Measurements from ENCODE around the gene CD37.
"Not testable (repeated sequence)": the region's sequence is repeated elsewhere in the genome, so short reads cannot be mapped to it uniquely, and the experiment has no call there.

CD37 gene

GRCh38 chr19:49331616-49332055, 3.6 kb upstream of the CD37 start:
- no peak for DNase-seq

- not testable (repeated sequence) for DNase-seq
These were observed 2.4 kb upstream of the CD37 start for GRCh38 chr19:49332691-49333417.

GRCh38 chr19:49333418-49333805, 1.8 kb upstream of the CD37 start:
- DNase-seq: no peak

GRCh38 chr19:49333811-49334288, 1.4 kb upstream of the CD37 start:
- no peak for DNase-seq

GRCh38 chr19:49335784-49336481, 727 bp downstream of the CD37 start:
- no peak for DNase-seq

- DNase-seq: no peak
These were observed 1.5 kb downstream of the CD37 start for GRCh38 chr19:49336482-49337266.

GRCh38 chr19:49337267-49338022, 2.2 kb downstream of the CD37 start:
- DNase-seq: no peak

GRCh38 chr19:49338023-49338677, 2.9 kb downstream of the CD37 start:
- no peak for DNase-seq

- DNase-seq: no peak
These were observed 3.6 kb downstream of the CD37 start for GRCh38 chr19:49338691-49339300.

GRCh38 chr19:49339301-49340068, 4.3 kb downstream of the CD37 start:
- no peak for DNase-seq

- no peak for DNase-seq
These were observed 5.1 kb downstream of the CD37 start for GRCh38 chr19:49340069-49340864.

GRCh38 chr19:49340865-49341718, 5.9 kb downstream of the CD37 start:
- no peak for DNase-seq

- no peak for DNase-seq
These were observed 7.1 kb downstream of the CD37 start for GRCh38 chr19:49342291-49342721.

GRCh38 chr19:49343123-49343522, 7.9 kb downstream of the CD37 start:
- DNase-seq: no peak

GRCh38 chr19:49344505-49345423, 9.6 kb downstream of the CD37 start:
- DNase-seq: no peak

- DNase-seq: no peak
These were observed 12.0 kb downstream of the CD37 start for GRCh38 chr19:49347191-49347590.

GRCh38 chr19:49347835-49348234, 12.6 kb downstream of the CD37 start:
- DNase-seq: no peak
